AG04450 (cell line): ENCODE measurements around the gene PNPLA1. TPM values are rescaled to one million over a fixed set of nuclear protein-coding genes. Genes with fewer than 3 reads are reported as not detected.

Source experiments
- CTCF ChIA-PET: fragments of 300-600, 350-600 bp; formaldehyde crosslinking; extraction: SDS; loops from one replicate; lab custom pipeline; 2022; ENCODE audit warnings: antibody characterized with exemption, inconsistent platforms; lab: Charles Lee
- POLR2A ChIA-PET: fragments of 350-600 bp; formaldehyde crosslinking; extraction: SDS; loops from one replicate; lab custom pipeline; 2021; ENCODE audit warnings: antibody characterized with exemption, inconsistent platforms; lab: Yijun Ruan, JAX
- DNase-seq: peaks from one replicate; pipeline ENCODE4 v3.0.0-alpha.2; 2011; ENCODE audit warnings: low read depth, low spot score
- H3K27ac ChIP-seq: one replicate; pipeline ENCODE4 v1.5.1; 2012; ENCODE audit warnings: low read depth, low read length, control low read depth
- H3K27me3 ChIP-seq: one replicate; pipeline ENCODE4 v1.6.0; 2012; ENCODE audit warnings: low read length; ENCODE audit not compliant: control insufficient read depth, insufficient read depth
- H3K4me3 ChIP-seq: 2 replicates; pipeline ENCODE4 v1.5.1; 2011; ENCODE audit warnings: mild to moderate bottlenecking, low read depth, low read length, control low read depth
- H3K9me3 ChIP-seq: 2 replicates; pipeline ENCODE4 v1.5.1; 2012; ENCODE audit warnings: low read length; ENCODE audit not compliant: control insufficient read depth, insufficient read depth
- CTCF ChIP-seq: IDR thresholded peaks from 2 replicates; pipeline ENCODE4 v1.5.1; 2011; ENCODE audit warnings: low read depth, low read length, control low read depth, inconsistent platforms
- polyA plus RNA-seq: library from polyadenylated mRNA; depleted of rRNA; stranded (reverse); fragments of >200 nt; gene quantifications from 2 replicates; pipeline ENCODE4 v1.2.3, GENCODE V29; 2011

Gene PNPLA1
- polyA plus RNA-seq, 1 experiment = not detected

- no peak overlapping the region for H3K27ac ChIP-seq
- ChIA-PET CTCF (interaction anchor here (1.2 to 1.8 kb wide), 2 partner anchors 45 to 64 kb away, joined by 5 read pairs; no protein-coding TSS in a partner anchor), POLR2A (interaction anchor here (0.6 kb wide), 1 partner anchor 848 kb away, joined by 3 read pairs; no protein-coding TSS in a partner anchor)
- DNase-seq = no peak
- no peak for TF ChIP-seq CTCF
- no peaks in the 10 kb centered on the region; the same call in 1 of the 2 replicates for H3K9me3 ChIP-seq
- no peak overlapping the region for H3K4me3 ChIP-seq
- peaks cover 24% of the 10 kb centered on the region for H3K27me3 ChIP-seq
Measured at GRCh38 chr6:36296240-36296639, 26.4 kb downstream of the PNPLA1 start.

GRCh38 chr6:36297051-36297450 is 27.2 kb downstream of the PNPLA1 start:
- TF ChIP-seq CTCF = no peak
- Histone ChIP-seq H3K4me3 (no peak overlapping the region), H3K27me3 (peaks cover 24% of the 10 kb centered on the region), H3K9me3 (no peaks in the 10 kb centered on the region; the same call in 1 of the 2 replicates), H3K27ac (no peak overlapping the region)
- POLR2A ChIA-PET = interaction anchor here (0.6 kb wide), 1 partner anchor 847 kb away, joined by 3 read pairs; no protein-coding TSS in a partner anchor
- CTCF ChIA-PET = interaction anchor here (0.6 to 1.8 kb wide), 3 partner anchors 26 to 63 kb away, joined by 5 to 7 read pairs (median 5); no protein-coding TSS in a partner anchor
- DNase-seq = no peak

- ChIA-PET CTCF (interaction anchor here (0.6 to 1.8 kb wide), 2 partner anchors 26 to 63 kb away, joined by 5 to 7 read pairs; no protein-coding TSS in a partner anchor), POLR2A (no interaction called here)
- no peak for TF ChIP-seq CTCF
- Histone ChIP-seq H3K27me3 (peaks cover 24% of the 10 kb centered on the region), H3K4me3 (no peak overlapping the region), H3K9me3 (no peaks in the 10 kb centered on the region; the same call in 1 of the 2 replicates), H3K27ac (no peak overlapping the region)
- no peak for DNase-seq
Measured at GRCh38 chr6:36297511-36297910, 27.7 kb downstream of the PNPLA1 start.

GRCh38 chr6:36298027-36298426 is 28.2 kb downstream of the PNPLA1 start:
- H3K4me3 ChIP-seq = no peak overlapping the region
- ChIA-PET POLR2A (no interaction called here), CTCF (interaction anchor here (1.8 kb wide), 1 partner anchor 62 kb away, joined by 5 read pairs; no protein-coding TSS in a partner anchor)
- H3K9me3 ChIP-seq = no peaks in the 10 kb centered on the region
- no peak for DNase-seq
- peaks cover 24% of the 10 kb centered on the region for H3K27me3 ChIP-seq
- TF ChIP-seq CTCF = no peak
- H3K27ac ChIP-seq = no peak overlapping the region

- TF ChIP-seq CTCF = no peak
- DNase-seq = no peak
- Histone ChIP-seq H3K4me3 (no peak overlapping the region), H3K27ac (no peak overlapping the region), H3K9me3 (no peaks in the 10 kb centered on the region), H3K27me3 (peaks cover 19% of the 10 kb centered on the region)
- ChIA-PET POLR2A (no interaction called here), CTCF (interaction anchor here (1.0 to 4.1 kb wide), 4 partner anchors 14 to 59 kb away, joined by 4 to 39 read pairs (median 8); no protein-coding TSS in a partner anchor)
Measured at GRCh38 chr6:36301085-36301658, 31.3 kb downstream of the PNPLA1 start.
